ENCODE data around the gene NDUFV3.

Gene NDUFV3

DNA sequence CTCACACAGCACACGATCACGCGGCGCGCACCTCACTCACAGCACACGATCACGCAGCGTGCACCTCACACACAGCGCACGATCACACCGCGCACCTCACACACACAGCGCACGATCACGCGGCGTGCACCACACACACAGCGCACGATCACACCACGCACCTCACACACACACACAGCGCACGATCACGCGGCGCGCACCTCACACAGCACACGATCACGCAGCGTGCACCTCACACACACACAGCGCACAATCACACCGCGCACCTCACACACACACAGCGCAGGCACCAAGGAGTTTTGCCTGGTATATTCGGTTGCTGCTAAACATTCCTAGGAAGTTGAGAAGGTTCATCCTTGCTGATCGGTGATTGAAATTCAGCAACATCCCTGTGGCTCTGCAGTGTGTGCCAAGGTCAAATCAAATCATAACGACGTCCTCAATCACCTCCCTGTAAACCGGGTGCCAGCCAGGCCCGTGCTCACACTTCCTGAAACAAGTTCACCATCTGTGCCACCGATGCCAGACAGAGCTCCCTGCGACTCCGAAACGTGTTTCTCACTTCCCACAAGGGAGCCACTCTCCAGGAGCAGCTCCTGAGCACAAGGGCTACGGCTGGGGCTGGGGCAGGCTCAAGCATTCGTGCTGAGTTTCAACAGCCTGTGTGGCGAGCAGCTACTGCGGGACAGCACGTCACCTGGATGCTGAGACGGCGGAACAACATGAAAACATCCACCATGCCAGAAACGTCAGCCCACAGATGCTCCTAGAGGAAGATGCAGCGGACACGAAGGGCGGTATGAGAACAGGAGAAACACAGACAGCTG lies 44.0 kb upstream of the NDUFV3 start:
- TF ChIP-seq, protein P1, sequence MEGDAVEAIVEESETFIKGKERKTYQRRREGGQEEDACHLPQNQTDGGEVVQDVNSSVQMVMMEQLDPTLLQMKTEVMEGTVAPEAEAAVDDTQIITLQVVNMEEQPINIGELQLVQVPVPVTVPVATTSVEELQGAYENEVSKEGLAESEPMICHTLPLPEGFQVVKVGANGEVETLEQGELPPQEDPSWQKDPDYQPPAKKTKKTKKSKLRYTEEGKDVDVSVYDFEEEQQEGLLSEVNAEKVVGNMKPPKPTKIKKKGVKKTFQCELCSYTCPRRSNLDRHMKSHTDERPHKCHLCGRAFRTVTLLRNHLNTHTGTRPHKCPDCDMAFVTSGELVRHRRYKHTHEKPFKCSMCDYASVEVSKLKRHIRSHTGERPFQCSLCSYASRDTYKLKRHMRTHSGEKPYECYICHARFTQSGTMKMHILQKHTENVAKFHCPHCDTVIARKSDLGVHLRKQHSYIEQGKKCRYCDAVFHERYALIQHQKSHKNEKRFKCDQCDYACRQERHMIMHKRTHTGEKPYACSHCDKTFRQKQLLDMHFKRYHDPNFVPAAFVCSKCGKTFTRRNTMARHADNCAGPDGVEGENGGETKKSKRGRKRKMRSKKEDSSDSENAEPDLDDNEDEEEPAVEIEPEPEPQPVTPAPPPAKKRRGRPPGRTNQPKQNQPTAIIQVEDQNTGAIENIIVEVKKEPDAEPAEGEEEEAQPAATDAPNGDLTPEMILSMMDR (conservative IDR thresholded peaks at IDR 0.05): no peak
- H3K27ac ChIP-seq: no peak overlapping the region

DNA sequence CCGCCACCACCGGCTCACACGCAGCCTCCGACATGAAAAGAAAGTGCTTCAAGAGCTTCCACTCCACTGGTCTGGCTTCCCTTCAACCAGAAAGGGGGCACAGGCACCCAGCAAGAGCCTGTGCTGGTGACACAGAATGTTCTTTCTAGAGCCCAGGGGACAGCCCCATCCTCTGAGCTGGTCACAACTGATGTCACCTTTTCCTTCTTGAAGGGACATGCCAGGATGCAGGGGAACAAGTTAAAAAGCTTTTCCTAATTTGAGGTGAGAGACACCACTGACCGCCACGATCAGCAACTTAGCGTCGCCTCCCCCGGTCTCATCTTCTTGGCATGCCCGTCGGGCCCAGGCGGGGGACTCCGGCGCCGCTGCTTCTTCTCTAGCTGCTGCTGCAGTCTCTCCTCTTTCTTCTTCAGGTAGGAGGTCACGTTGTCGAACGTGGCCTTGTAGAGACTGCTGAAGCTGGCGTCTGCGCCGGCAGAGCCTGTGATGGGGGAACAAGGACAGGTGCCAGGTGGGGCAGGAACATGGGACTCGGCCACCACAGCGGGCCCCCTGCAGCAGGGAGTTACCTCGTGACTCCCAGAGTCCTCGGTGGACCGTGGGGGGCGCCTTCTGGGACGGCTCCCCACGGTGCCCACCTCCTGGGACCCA lies 43.2 kb upstream of the NDUFV3 start:
- no peak overlapping the region for H3K27ac ChIP-seq
- TF ChIP-seq, protein P1 (conservative IDR thresholded peaks at IDR 0.05): no peak

DNA sequence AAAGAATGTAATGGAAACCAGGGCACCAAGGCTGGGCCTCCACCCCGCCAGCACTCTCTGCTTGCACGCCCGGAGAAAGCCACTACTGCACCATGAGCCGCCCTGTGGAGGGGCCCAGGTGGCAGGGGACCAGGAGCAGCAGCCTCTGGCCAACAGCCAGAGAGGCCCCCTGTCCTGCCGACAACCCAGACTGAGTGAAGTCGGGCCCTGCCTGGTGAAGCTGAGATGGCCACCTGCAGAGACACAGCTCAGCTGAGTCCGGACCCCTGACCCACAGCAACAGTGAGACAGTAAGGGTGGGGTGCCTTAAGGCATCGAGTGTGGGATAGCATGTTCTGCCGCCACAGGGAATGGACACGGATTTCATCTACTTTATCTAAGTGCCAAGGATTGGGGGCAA lies 42.6 kb upstream of the NDUFV3 start:
- TF ChIP-seq, protein P1 (conservative IDR thresholded peaks at IDR 0.05): no peak
- H3K27ac ChIP-seq: peak overlapping the region; percentile 4; the same call in 1 of the 2 replicates

DNA sequence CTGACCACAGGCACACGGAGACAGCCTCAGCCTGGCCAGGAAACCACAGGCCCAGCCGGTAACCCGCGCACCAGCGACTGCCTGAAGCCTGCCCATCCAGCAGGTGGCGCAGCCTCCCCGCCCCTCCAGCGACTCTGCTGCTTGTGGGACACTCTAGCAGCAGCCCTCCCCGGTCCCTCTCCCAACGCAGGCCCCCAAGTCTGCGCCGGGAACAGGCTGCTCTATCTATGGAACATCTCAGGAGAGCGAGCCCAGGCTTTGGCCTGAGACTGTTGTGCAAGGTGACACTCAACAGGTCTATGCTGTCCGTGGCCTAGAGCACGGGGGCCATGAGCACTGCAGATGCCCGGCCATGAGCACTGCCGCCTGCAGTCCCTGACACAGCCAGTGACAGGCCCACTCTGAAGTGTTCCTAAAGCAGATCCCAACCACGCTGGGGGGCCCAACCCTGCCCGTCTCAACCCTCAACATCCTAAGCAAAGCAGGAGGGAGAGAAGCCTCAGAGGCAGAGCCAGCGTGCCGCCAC lies 42.2 kb upstream of the NDUFV3 start:
- TF ChIP-seq, protein P1 (conservative IDR thresholded peaks at IDR 0.05): peak; percentile 90
- H3K27ac ChIP-seq: peak overlapping the region; percentile 4; the same call in 1 of the 2 replicates

DNA sequence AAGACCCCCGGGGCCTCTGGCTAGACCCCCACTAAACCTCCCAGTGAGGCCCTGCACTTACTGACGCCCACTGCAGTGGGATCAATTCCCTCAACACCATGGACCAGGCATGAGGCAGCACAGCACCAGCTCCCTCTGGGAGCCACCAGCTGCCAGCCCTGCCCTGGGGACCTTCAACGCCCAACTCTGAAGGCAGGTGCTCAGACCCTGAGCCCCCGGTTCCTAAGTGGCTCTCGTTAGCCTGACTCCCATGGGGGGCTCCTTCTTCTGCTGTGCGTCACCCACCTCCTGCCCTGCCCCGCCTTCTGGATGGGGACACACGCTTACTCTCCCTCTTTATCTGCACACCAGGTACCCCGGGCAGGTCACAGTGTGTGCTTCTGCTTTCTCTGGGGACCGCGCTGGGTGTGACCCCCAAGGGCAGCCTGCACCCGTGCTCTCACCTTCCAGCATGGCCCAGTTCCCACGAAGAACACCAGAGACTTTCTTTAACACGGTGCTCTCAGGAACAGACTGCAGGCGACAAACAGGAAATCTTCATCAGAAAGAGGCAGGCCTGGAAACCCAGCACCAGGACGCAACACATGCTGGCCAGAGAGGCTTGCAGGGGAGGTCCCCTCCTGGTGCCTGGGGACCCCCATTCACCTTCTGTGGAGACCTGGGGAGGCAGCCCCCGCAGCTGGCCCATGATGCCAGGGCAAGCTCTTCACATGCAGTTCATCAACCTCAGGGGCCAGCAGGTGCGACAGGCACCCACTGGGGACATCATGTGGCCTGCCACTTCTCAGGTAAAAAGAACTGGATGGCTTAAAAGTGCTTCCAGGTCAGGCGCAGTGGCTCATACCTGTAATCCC lies 41.1 kb upstream of the NDUFV3 start:
- 0 out of 2 replicates have a peak overlapping the region, but pooled peaks have one; percentile 4 for H3K27ac ChIP-seq
- TF ChIP-seq, protein P1 (conservative IDR thresholded peaks at IDR 0.05): no peak

DNA sequence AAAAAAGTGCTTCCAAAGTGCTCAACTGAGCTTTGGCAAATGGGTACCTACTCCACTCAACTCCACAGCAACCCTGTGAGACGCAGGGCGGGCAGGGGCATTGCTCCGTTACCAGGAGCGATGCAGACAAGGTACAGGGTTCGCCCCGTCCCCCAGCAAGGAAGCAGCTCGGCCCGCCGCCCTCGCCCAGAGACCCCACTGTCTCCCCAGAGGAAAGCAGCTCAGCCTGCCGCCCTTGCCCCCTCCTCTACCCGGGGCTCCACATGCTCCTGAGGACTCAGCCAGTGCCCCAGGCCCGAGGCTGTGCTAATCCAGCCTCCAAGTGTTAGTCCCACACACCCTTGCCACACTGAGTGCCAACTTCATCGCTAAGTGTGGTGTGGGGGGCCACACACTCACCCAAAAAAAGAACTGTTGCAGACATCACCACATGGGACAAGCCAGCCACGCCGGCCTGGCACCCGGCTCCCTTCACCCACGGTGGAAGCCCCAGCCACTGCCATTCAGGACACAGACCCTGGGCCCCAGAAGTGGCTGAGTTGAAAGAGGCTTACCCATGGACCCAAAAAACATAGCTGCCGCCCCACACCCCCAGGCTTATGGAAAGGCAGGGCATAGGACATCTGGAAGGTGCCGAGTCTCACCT lies 40.1 kb upstream of the NDUFV3 start:
- no peak overlapping the region for H3K27ac ChIP-seq
- TF ChIP-seq, protein P1 (conservative IDR thresholded peaks at IDR 0.05): no peak
